ENCODE results near the gene CMTM7. TPM values are rescaled to one million over a fixed set of nuclear protein-coding genes. Genes with fewer than 3 reads are reported as not detected.

The CMTM7 gene
- total and polyA plus RNA-seq, 2 experiments from 2014 or later = 32.2 to 93.6 TPM

DNA sequence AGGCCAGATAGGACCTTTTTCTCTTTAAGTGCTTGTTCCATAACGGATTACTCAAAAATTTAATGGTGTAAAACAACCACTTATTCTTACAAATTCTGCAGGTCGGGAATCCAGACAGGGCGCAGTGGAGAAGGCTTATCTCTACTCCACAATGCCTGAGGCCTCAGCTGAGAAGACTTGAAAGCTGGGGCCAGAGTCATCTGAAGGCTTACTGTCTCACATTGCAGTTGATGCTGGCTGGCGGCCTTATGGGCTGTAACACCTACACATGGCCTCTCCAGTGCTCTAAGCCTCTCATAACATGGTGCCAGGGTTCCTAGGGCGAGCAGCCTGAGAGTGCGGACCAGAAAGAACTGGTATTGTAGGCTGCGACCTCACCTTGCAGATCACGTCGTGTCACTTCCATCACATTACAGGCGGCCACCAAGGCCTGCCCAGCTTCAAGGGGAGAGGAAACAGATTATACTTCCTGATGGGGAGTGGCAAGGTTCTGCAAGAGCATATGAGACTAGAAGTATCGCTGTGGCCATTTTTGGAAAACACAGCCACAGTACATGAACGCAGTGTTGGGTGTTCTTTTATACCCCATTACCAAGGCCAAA lies 32.4 kb downstream of the CMTM7 start (continued):
- TF ChIP-seq, protein P1, sequence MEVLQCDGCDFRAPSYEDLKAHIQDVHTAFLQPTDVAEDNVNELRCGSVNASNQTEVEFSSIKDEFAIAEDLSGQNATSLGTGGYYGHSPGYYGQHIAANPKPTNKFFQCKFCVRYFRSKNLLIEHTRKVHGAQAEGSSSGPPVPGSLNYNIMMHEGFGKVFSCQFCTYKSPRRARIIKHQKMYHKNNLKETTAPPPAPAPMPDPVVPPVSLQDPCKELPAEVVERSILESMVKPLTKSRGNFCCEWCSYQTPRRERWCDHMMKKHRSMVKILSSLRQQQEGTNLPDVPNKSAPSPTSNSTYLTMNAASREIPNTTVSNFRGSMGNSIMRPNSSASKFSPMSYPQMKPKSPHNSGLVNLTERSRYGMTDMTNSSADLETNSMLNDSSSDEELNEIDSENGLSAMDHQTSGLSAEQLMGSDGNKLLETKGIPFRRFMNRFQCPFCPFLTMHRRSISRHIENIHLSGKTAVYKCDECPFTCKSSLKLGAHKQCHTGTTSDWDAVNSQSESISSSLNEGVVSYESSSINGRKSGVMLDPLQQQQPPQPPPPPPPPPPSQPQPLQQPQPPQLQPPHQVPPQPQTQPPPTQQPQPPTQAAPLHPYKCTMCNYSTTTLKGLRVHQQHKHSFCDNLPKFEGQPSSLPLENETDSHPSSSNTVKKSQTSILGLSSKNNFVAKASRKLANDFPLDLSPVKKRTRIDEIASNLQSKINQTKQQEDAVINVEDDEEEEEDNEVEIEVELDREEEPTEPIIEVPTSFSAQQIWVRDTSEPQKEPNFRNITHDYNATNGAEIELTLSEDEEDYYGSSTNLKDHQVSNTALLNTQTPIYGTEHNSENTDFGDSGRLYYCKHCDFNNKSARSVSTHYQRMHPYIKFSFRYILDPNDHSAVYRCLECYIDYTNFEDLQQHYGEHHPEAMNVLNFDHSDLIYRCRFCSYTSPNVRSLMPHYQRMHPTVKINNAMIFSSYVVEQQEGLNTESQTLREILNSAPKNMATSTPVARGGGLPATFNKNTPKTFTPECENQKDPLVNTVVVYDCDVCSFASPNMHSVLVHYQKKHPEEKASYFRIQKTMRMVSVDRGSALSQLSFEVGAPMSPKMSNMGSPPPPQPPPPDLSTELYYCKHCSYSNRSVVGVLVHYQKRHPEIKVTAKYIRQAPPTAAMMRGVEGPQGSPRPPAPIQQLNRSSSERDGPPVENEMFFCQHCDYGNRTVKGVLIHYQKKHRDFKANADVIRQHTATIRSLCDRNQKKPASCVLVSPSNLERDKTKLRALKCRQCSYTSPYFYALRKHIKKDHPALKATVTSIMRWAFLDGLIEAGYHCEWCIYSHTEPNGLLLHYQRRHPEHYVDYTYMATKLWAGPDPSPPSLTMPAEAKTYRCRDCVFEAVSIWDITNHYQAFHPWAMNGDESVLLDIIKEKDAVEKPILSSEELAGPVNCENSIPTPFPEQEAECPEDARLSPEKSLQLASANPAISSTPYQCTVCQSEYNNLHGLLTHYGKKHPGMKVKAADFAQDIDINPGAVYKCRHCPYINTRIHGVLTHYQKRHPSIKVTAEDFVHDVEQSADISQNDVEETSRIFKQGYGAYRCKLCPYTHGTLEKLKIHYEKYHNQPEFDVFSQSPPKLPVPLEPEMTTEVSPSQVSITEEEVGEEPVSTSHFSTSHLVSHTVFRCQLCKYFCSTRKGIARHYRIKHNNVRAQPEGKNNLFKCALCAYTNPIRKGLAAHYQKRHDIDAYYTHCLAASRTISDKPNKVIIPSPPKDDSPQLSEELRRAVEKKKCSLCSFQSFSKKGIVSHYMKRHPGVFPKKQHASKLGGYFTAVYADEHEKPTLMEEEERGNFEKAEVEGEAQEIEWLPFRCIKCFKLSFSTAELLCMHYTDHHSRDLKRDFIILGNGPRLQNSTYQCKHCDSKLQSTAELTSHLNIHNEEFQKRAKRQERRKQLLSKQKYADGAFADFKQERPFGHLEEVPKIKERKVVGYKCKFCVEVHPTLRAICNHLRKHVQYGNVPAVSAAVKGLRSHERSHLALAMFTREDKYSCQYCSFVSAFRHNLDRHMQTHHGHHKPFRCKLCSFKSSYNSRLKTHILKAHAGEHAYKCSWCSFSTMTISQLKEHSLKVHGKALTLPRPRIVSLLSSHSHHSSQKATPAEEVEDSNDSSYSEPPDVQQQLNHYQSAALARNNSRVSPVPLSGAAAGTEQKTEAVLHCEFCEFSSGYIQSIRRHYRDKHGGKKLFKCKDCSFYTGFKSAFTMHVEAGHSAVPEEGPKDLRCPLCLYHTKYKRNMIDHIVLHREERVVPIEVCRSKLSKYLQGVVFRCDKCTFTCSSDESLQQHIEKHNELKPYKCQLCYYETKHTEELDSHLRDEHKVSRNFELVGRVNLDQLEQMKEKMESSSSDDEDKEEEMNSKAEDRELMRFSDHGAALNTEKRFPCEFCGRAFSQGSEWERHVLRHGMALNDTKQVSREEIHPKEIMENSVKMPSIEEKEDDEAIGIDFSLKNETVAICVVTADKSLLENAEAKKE (CRISPR knock-in tag; IDR thresholded peaks at IDR 0.05) = no peak
- TF ChIP-seq, protein P2, sequence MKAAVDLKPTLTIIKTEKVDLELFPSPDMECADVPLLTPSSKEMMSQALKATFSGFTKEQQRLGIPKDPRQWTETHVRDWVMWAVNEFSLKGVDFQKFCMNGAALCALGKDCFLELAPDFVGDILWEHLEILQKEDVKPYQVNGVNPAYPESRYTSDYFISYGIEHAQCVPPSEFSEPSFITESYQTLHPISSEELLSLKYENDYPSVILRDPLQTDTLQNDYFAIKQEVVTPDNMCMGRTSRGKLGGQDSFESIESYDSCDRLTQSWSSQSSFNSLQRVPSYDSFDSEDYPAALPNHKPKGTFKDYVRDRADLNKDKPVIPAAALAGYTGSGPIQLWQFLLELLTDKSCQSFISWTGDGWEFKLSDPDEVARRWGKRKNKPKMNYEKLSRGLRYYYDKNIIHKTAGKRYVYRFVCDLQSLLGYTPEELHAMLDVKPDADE (IDR thresholded peaks at IDR 0.05) = no peak
- TF ChIP-seq, protein P3, sequence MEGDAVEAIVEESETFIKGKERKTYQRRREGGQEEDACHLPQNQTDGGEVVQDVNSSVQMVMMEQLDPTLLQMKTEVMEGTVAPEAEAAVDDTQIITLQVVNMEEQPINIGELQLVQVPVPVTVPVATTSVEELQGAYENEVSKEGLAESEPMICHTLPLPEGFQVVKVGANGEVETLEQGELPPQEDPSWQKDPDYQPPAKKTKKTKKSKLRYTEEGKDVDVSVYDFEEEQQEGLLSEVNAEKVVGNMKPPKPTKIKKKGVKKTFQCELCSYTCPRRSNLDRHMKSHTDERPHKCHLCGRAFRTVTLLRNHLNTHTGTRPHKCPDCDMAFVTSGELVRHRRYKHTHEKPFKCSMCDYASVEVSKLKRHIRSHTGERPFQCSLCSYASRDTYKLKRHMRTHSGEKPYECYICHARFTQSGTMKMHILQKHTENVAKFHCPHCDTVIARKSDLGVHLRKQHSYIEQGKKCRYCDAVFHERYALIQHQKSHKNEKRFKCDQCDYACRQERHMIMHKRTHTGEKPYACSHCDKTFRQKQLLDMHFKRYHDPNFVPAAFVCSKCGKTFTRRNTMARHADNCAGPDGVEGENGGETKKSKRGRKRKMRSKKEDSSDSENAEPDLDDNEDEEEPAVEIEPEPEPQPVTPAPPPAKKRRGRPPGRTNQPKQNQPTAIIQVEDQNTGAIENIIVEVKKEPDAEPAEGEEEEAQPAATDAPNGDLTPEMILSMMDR (conservative IDR thresholded peaks at IDR 0.05; ENCODE audit: low read depth in 2 of 2) = no peak
- TF ChIP-seq EZH2phosphoT487 (IDR thresholded peaks at IDR 0.05; ENCODE audit: unreplicated experiment) = no peak
- TF ChIP-seq CREB1 (CRISPR knock-in tag; IDR thresholded peaks at IDR 0.05; ENCODE audit: low read depth) = no peak
